Psoas muscle (tissue), 8 donors: Measurements from ENCODE around the gene KATNIP. TPM values are rescaled to one million over a fixed set of nuclear protein-coding genes. Genes with fewer than 3 reads are reported as not detected.
"Not testable (repeated sequence)": the region's sequence is repeated elsewhere in the genome, so short reads cannot be mapped to it uniquely, and the experiment has no call there.

Source experiments
- ATAC-seq, 4 donors: fragments of 200-7000 bp; cut with Tn5 transposase; one replicate each; pipeline ENCODE4 v1.9.1; 2020; ENCODE audit warnings: moderate library complexity in 3 of 4, mild to moderate bottlenecking in 2 of 4
- DNase-seq, 2 donors: peaks; one replicate each; pipeline ENCODE4 v3.0.0-alpha.2; 2020
- H3K27ac ChIP-seq: fragments of 200-600 bp; one replicate; pipeline ENCODE4 v1.8.0; 2022
- H3K27me3 ChIP-seq, 3 donors: fragments of 200-600 bp in 1 of 3; one replicate each; pipeline versions ENCODE4 v1.6.1 to v1.8.0; 2013 to 2022; ENCODE audit warnings: low read length in 2 of 3, mild to moderate bottlenecking in 2 of 3, moderate library complexity in 1 of 3; ENCODE audit not compliant: insufficient read depth in 3 of 3
- H3K36me3 ChIP-seq, 2 donors: fragments of 200-600 bp in 1 of 2; one replicate each; pipeline versions ENCODE4 v1.6.1 to v1.8.0; 2013 to 2022; ENCODE audit warnings: low read depth in 1 of 2, mild to moderate bottlenecking in 1 of 2, moderate library complexity in 1 of 2; ENCODE audit not compliant: insufficient read depth in 1 of 2
- H3K4me1 ChIP-seq: fragments of 200-600 bp; one replicate; pipeline ENCODE4 v1.8.0; 2022
- H3K4me3 ChIP-seq: fragments of 200-600 bp; one replicate; pipeline ENCODE4 v1.8.0; 2022; ENCODE audit warnings: mild to moderate bottlenecking
- H3K9me3 ChIP-seq: fragments of 200-600 bp; one replicate; pipeline ENCODE4 v1.8.0; 2022
- CTCF ChIP-seq: fragments of 200-600 bp; IDR thresholded peaks from one replicate; pipeline ENCODE4 v1.8.0; 2022; ENCODE audit warnings: antibody characterized with exemption
- WGBS, 3 donors: extraction: QIAGEN DNeasy Blood & Tissue Kit; methylation state at CpG; one replicate each; pipeline versions ENCODE4 v1.1.6 to v1.1.7; 2013; 5-methylcytosine and 5-hydroxymethylcytosine counted together
- intact Hi-C, 2 donors: fragments of 100-400 bp; cut with DNase I; formaldehyde crosslinking; loops; one replicate each; pipeline versions ENCODE4 v1.11.0 to v1.14.2; 2022
- polyA plus RNA-seq, 3 donors: library from polyadenylated mRNA; stranded (reverse); fragments of 200-250 nt; gene quantifications; one replicate each; pipeline ENCODE4 v1.2.3, GENCODE V29; 2013
- total RNA-seq, 4 donors: library from RNA; stranded (reverse); fragmentation: NEBNext Ultra II Directional in 2 of 4; extraction: Animal tissue kit (Norgen Biotek cat#: 25700) in 2 of 4; gene quantifications; one replicate each; pipeline versions ENCODE4 v1.2.1 to v1.2.4, GENCODE V29; 2021 to 2023
- donor health status: healthy with polysubstance abuse.
- donor health status: DM: no; HTN: no; CAD: no; lungs with moderate emphysema.
- donor health status: Bipolar disorder and iron deficiency.
- donor health status: healthy.
- donor health status: DM: yes; HTN: yes; CAD: no.
- donor health status: DM: no; HTN: no; CAD: no.
- donor health status: DM: no; HTN: no; CAD: no.
- donor health status: DM: yes; HTN: yes; CAD: no.

KATNIP gene
- total and polyA plus RNA-seq, 7 donors: 4.5 to 9.6 (median 6.1) TPM

- Histone ChIP-seq H3K27ac (no peak overlapping the region), H3K36me3 (no peaks in the 10 kb centered on the region), H3K4me1 (no peaks in the 10 kb centered on the region), H3K9me3 (no peaks in the 10 kb centered on the region), H3K4me3 (no peak overlapping the region), H3K27me3 (no peaks in the 10 kb centered on the region)
- WGBS, 3 donors: 59 to 74% (median 62%) methylated on average over 5 of the region's 5 CpGs
- peak in 1 of 4 donors; percentile 67 for ATAC-seq
- DNase-seq: no peak
- no peak for TF ChIP-seq CTCF
- intact Hi-C loops: no loop called here
Observed at GRCh38 chr16:27564224-27564623, 14.3 kb downstream of the KATNIP start.

GRCh38 chr16:27566417-27566816 lies 16.5 kb downstream of the KATNIP start:
- H3K27me3 ChIP-seq: no peaks in the 10 kb centered on the region
- no peaks in the 10 kb centered on the region for H3K9me3 ChIP-seq
- H3K4me3 ChIP-seq: no peak overlapping the region
- 74 to 86% (median 76%) methylated on average over 6 of the region's 6 CpGs for WGBS, 3 donors
- intact Hi-C loops: no loop called here
- no peaks in the 10 kb centered on the region for H3K4me1 ChIP-seq
- H3K36me3 ChIP-seq: no peaks in the 10 kb centered on the region
- no peak overlapping the region for H3K27ac ChIP-seq
- DNase-seq (no peak), ATAC-seq (no peak)
- no peak for TF ChIP-seq CTCF

GRCh38 chr16:27568077-27568476 lies 18.1 kb downstream of the KATNIP start:
- Histone ChIP-seq H3K36me3 (no peaks in the 10 kb centered on the region), H3K27me3 (no peaks in the 10 kb centered on the region), H3K4me3 (no peak overlapping the region), H3K9me3 (no peaks in the 10 kb centered on the region), H3K27ac (no peak overlapping the region), H3K4me1 (no peaks in the 10 kb centered on the region)
- 88 to 93% (median 91%) methylated on average over 4 of the region's 4 CpGs for WGBS, 3 donors
- no peak for DNase-seq
- intact Hi-C loops: no loop called here
- no peak for TF ChIP-seq CTCF
- no peak for ATAC-seq

DNA sequence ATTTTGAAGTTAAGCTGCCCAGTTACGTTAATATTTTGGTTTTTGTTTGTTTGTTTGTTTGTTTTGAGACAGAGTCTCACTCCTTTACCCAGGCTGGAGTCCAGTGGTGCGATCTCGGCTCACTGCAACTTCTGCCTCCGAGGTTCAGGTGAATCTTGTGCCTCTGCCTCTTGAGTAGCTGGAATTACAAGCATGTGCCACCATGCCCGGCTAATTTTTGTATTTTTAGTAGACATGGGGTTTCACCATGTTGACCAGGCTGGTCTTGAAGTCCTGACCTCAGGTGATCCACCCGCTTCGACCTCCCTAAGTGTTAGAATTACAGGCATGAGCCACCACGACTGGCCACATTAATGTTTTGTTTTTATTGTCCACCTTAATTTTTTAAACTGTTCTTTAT lies 21.0 kb downstream of the KATNIP start:
- H3K27me3 ChIP-seq, H3K4me3 ChIP-seq, DNase-seq, H3K4me1 ChIP-seq, H3K9me3 ChIP-seq, ATAC-seq, intact Hi-C loops, H3K36me3 ChIP-seq, H3K27ac ChIP-seq: not testable (repeated sequence)
- 95 to 97% (median 97%) methylated on average over 8 of the region's 8 CpGs for WGBS, 3 donors

DNA sequence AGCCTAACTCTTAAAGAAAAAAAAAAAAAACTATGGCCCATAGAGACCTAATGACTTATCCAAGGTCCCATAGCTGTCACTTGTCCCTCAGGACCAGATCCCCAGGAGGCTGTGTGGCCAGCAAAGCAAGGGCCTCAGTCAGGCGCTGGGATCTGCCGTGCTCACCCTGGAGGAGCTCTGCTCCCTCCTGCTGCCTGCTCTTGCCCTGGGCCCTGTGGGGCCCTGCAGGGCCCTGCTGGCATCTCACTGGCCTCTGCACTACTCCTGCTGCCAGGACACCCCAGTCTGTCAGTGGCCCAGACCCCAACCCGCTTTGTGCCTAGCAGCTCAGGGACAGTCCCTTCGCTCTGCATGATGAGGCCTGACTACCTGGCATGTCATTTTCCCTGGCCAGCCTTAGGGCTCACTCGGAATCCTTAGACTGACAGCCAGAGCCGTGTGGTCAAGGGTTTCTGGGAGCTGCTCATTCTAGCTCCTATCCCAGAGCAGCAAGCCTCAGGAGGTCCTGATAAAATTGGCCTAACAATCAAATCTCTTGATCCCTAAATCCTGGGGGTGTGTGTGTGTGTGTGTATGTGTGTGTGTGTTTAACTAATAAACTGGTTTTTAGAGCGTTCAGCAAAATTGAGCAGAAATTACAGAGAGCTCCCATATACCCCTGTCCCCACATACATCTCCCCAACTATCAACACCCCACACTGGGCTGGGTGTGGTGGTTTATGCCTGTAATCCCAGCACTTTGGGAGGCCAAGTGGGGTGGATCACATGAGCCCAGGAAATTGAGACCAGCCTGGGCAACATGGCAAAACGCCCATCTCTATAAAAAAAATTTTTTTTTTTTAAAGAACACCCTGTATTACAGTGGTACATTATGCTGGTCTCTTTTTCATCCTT lies 21.7 kb downstream of the KATNIP start:
- intact Hi-C loops: no loop called here

More for the DNA sequence above, 21.7 kb downstream of the KATNIP start:
- ATAC-seq (peak in 1 of 4 donors; percentile 15), DNase-seq (no peak)
- H3K27ac ChIP-seq: no peak overlapping the region
- TF ChIP-seq CTCF: no peak
- H3K4me1 ChIP-seq: no peaks in the 10 kb centered on the region
- WGBS, 3 donors: 86 to 93% (median 88%) methylated on average over 8 of the region's 8 CpGs
- H3K9me3 ChIP-seq: no peaks in the 10 kb centered on the region
- H3K27me3 ChIP-seq: no peaks in the 10 kb centered on the region
- no peaks in the 10 kb centered on the region for H3K36me3 ChIP-seq
- H3K4me3 ChIP-seq: no peak overlapping the region
